H7 (cell line): ENCODE measurements around the gene ZNF607. TPM values are rescaled to one million over a fixed set of nuclear protein-coding genes. Genes with fewer than 3 reads are reported as not detected.
"Not testable (repeated sequence)": the region's sequence is repeated elsewhere in the genome, so short reads cannot be mapped to it uniquely, and the experiment has no call there.

Experiments
- DNase-seq: peaks from one replicate; pipeline ENCODE4 v3.0.0; 2012
- H3K27me3 ChIP-seq: 2 replicates; pipeline ENCODE4 v1.6.0; 2011; ENCODE audit warnings: mild to moderate bottlenecking, low read length; ENCODE audit not compliant: control insufficient read depth, insufficient read depth
- H3K36me3 ChIP-seq: replicated peaks from 2 replicates; pipeline ENCODE4 v1.5.1; 2011; ENCODE audit warnings: low read length; ENCODE audit not compliant: control insufficient read depth, insufficient read depth
- H3K4me3 ChIP-seq: 2 replicates; pipeline ENCODE4 v1.5.1; 2011; ENCODE audit warnings: low read depth, mild to moderate bottlenecking, control low read depth, low read length, moderate library complexity; ENCODE audit not compliant: insufficient read depth
- total RNA-seq: library from RNA; depleted of rRNA; stranded (reverse); fragments of >200 nt; shearing (Covaris generic); gene quantifications from 2 replicates; pipeline ENCODE4 v1.2.3, GENCODE V29; 2014; rRNA removed

Gene ZNF607
- total RNA-seq, 1 experiment from 2014 or later, result 5.7 TPM

DNA sequence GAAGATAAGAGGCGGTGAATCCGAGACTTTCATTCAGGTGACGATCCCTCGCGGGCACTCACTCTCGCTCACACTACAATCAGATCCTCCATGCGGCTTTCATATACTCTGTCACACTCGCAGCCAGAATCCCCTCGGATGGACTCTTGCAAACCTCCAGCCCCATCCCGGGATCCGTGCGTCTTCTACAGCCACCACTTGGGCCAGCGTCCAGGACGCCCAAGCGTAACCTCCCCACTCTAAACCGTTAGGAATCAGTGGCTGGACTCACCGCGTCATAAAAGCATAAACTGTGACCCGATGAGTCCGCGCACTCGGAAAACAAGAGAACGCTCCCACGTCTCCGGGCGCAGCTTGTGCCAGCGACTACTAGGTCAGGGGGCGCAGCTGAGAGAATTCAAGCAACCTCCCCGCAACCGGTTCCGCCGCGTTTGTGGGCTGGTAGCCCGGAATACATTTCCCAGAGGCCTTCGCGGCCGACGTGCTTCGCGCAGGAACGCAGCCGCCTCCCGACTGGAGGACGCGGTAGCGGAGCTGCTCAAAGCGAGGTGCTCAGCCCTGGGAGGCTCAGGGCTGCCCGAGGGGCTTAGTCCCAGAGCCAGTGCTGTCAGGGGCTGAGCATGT is 27.6 kb downstream of the ZNF607 start:
- DNase-seq, result peak; percentile 85
- no peaks in the 10 kb centered on the region; the same call in 1 of the 2 replicates for H3K36me3 ChIP-seq
- peak overlapping the region; percentile 58 for H3K4me3 ChIP-seq
- H3K27me3 ChIP-seq, result peaks cover 17% of the 10 kb centered on the region; the same call in 1 of the 2 replicates

- H3K27me3 ChIP-seq, result no peaks in the 10 kb centered on the region
- H3K4me3 ChIP-seq, result no peak overlapping the region
- no peak for DNase-seq
- H3K36me3 ChIP-seq, result no peaks in the 10 kb centered on the region
These were observed 36.0 kb downstream of the ZNF607 start for GRCh38 chr19:37683520-37683919.

DNA sequence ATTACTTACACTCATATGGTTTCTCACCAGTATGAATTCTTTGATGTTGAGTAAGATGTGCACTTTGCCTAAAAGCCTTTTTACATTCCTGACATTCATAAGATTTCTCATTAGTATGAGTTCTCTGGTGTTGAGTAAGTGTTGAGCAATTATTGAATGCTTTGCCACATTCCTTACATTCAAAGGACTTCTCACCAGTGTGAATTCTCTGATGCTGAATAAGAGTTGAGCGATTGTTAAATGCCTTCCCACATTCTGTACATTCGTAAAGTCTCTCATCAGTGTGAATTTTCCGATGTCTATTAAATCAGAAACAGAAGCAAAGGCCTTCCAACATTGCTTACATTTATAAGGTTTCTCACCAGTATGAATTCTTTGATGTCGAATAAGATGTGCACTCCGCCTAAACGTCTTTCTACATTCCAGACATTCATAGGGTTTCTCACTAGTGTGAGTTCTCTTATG is 50.1 kb downstream of the ZNF607 start:
- Histone ChIP-seq H3K27me3 (no peaks in the 10 kb centered on the region), H3K36me3 (no peaks in the 10 kb centered on the region), H3K4me3 (no peak overlapping the region)
- DNase-seq, result no peak

GRCh38 chr19:37657157-37657556 is 62.4 kb downstream of the ZNF607 start:
- H3K36me3 ChIP-seq, H3K27me3 ChIP-seq, DNase-seq, H3K4me3 ChIP-seq: not testable (repeated sequence)

DNA sequence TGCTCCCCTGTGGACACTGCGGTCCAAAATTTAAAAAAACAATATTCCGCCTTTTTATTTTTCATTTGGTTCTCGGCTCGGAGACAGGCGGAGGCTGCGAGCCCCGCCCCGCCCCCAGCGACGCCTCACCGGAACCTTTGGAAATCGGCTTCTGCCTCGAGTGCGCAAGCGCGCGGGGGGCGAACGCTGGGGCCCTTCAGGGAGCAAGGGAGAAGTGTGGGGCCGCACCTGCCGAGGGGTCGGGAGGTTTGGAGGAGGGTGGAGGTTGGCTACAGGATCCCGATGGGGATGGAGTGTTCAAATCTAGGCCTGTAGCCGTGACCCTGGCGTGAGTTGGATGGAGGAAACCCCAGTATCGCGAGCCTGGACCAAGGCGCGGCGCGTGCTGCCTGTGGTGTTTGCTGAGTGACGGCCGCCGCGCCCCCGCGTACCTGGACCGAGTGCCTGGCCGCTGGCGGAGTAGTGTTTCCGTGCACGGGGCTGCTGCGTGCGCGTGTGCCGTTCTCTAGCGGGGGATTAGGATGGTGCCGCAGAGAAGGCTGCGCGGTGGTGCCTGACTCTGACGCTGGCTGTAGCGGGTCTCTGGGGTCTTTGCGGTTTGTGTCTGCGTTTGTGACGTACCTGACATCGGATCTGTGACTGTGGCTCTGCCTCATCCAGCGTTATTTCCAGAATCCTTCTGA is 63.7 kb downstream of the ZNF607 start:
- peak; percentile 91 for DNase-seq
- peaks cover 1% of the 10 kb centered on the region for H3K27me3 ChIP-seq
- no peaks in the 10 kb centered on the region for H3K36me3 ChIP-seq
- H3K4me3 ChIP-seq, result peak overlapping the region; percentile 76

GRCh38 chr19:37655301-37655688 is 64.3 kb downstream of the ZNF607 start, which contains the start of gene ZFP30:
Gene ZFP30, minus strand, starts transcription at chr19:37655465. Its CDS starts 7,643 bp downstream, at chr19:37647822.
- Histone ChIP-seq H3K4me3 (peak within 1 kb of the TSS; percentile 76), H3K36me3 (no peaks in the 10 kb centered on the region), H3K27me3 (peaks cover 1% of the 10 kb centered on the region)
- DNase-seq, result peak; percentile 90

GRCh38 chr19:37654629-37655300 is 64.8 kb downstream of the ZNF607 start:
- no peaks in the 10 kb centered on the region for H3K36me3 ChIP-seq
- peaks cover 1% of the 10 kb centered on the region for H3K27me3 ChIP-seq
- peak overlapping the region; percentile 76 for H3K4me3 ChIP-seq
- DNase-seq, result peak; percentile 73

GRCh38 chr19:37654118-37654517 is 65.4 kb downstream of the ZNF607 start:
- Histone ChIP-seq H3K4me3 (peak overlapping the region; percentile 76), H3K36me3 (no peaks in the 10 kb centered on the region), H3K27me3 (peaks cover 1% of the 10 kb centered on the region)
- no peak for DNase-seq

Other genes with a start within 250 kb of the ZNF607 start
- gene ZNF793, start 212.8 kb downstream of the ZNF607 start, total RNA-seq, result 2.1 and 5.7 TPM in 2 replicates
- 2.0 and 10.2 TPM in 2 replicates for gene ZNF571, start 125.0 kb downstream of the ZNF607 start, total RNA-seq
- not detected in 2 replicates for gene ZNF540, start 124.9 kb downstream of the ZNF607 start, total RNA-seq
- gene ZFP30, start 64.3 kb downstream of the ZNF607 start, total RNA-seq, result 6.5 and 10.5 TPM in 2 replicates
- 2.4 and 3.0 TPM in 2 replicates for gene ZNF573, start 59.8 kb upstream of the ZNF607 start, total RNA-seq
- not detected in 2 replicates for gene WDR87, start 186.8 kb upstream of the ZNF607 start, total RNA-seq
- 13.4 and 20.0 TPM in 2 replicates for gene SIPA1L3, start 187.4 kb upstream of the ZNF607 start, total RNA-seq